H1 (cell line): ENCODE data around the gene GID4. TPM values are rescaled to one million over a fixed set of nuclear protein-coding genes. Genes with fewer than 3 reads are reported as not detected.

Experiments used
- CTCF ChIA-PET: fragments of 300-600 bp; sonication (Branson Sonifier 250); formaldehyde crosslinking; loops from one replicate; lab custom pipeline; 2021; ENCODE audit not compliant: partially characterized antibody; lab: Charles Lee
- POLR2A ChIA-PET: fragments of 300-600 bp; sonication (Branson Sonifier 250); formaldehyde crosslinking; loops from one replicate; lab custom pipeline; 2021; ENCODE audit warnings: inconsistent platforms; ENCODE audit not compliant: partially characterized antibody; lab: Charles Lee
- DNase-seq, 2 experiments: peaks; one replicate each; pipeline versions ENCODE4 v3.0.0 to v3.0.0-alpha.2; 2010 to 2022; ENCODE audit warnings: low spot score in 2 of 2, low read depth in 1 of 2, mixed read lengths in 1 of 2
- FAIRE-seq: peaks from 2 replicates; lab custom pipeline; 2011; peaks lifted over from hg19 to GRCh38; lab: Jason Lieb, UNC
- H2AFZ ChIP-seq: 2 replicates; pipeline ENCODE4 v1.8.1; 2012; ENCODE audit warnings: low read length, inconsistent platforms
- H2AK5ac ChIP-seq: 2 replicates; pipeline ENCODE4 v1.6.1; 2013; ENCODE audit warnings: low read depth, low read length
- H2BK120ac ChIP-seq: replicated peaks from 2 replicates; pipeline ENCODE3; 2013; ENCODE audit warnings: low read depth, low read length, inconsistent platforms
- H2BK12ac ChIP-seq: 2 replicates; pipeline ENCODE4 v1.6.1; 2013; ENCODE audit warnings: low read depth, low read length
- H2BK15ac ChIP-seq: 2 replicates; pipeline ENCODE4 v1.6.1; 2013; ENCODE audit warnings: low read length
- H2BK20ac ChIP-seq: 2 replicates; pipeline ENCODE4 v1.6.1; 2013; ENCODE audit warnings: low read length
- H2BK5ac ChIP-seq: 2 replicates; pipeline ENCODE4 v1.6.1; 2013; ENCODE audit warnings: low read depth, low read length
- H3K14ac ChIP-seq: 2 replicates; pipeline ENCODE4 v1.6.1; 2013; ENCODE audit warnings: inconsistent platforms; ENCODE audit not compliant: insufficient read length
- H3K18ac ChIP-seq: 2 replicates; pipeline ENCODE4 v1.6.1; 2013; ENCODE audit warnings: low read length; ENCODE audit errors: extremely low read depth
- H3K23ac ChIP-seq: 2 replicates; pipeline ENCODE4 v1.6.1; 2013; ENCODE audit warnings: inconsistent platforms; ENCODE audit not compliant: insufficient read length
- H3K23me2 ChIP-seq: 2 replicates; pipeline ENCODE4 v1.6.1; 2013; ENCODE audit warnings: low read depth, low read length
- H3K27ac ChIP-seq: 2 replicates; pipeline ENCODE4 v1.6.1; 2011; ENCODE audit warnings: low read depth, low read length, inconsistent platforms
- H3K27me3 ChIP-seq, 4 experiments: replicated peaks in 1 of 4; 1 replicate in 1 of 4; 2 replicates in 3 of 4; pipeline versions ENCODE4 v1.6.1 to v1.8.1; 2011 to 2013; ENCODE audit warnings: low read length in 3 of 4, mild to moderate bottlenecking in 3 of 4, inconsistent platforms in 2 of 4, mixed read lengths in 2 of 4, moderate library complexity in 1 of 4; ENCODE audit not compliant: control insufficient read depth in 3 of 4, insufficient read depth in 3 of 4; ENCODE audit errors: extremely low read depth in 1 of 4
- H3K36me3 ChIP-seq, 4 experiments: 2 replicates each; pipeline versions ENCODE4 v1.6.1 to v1.8.1; 2011 to 2013; ENCODE audit warnings: mild to moderate bottlenecking in 4 of 4, low read length in 3 of 4, moderate library complexity in 2 of 4, control low read depth in 1 of 4, inconsistent platforms in 1 of 4; ENCODE audit not compliant: insufficient read depth in 4 of 4, control insufficient read depth in 2 of 4
- H3K4ac ChIP-seq: replicated peaks from 2 replicates; pipeline ENCODE3; 2013; ENCODE audit warnings: low read length, low read depth, mixed read lengths, inconsistent platforms; ENCODE audit not compliant: insufficient read length
- H3K4me1 ChIP-seq, 4 experiments: replicated peaks in 1 of 4; 1 replicate in 1 of 4; 2 replicates in 3 of 4; pipeline versions ENCODE4 v1.6.1 to v1.8.1; 2011 to 2013; ENCODE audit warnings: low read length in 3 of 4, inconsistent platforms in 2 of 4, mixed read lengths in 1 of 4; ENCODE audit not compliant: insufficient read depth in 4 of 4, control insufficient read depth in 3 of 4
- H3K4me2 ChIP-seq, 2 experiments: 2 replicates each; pipeline versions ENCODE4 v1.6.1 to v1.8.1; 2011 to 2013; ENCODE audit warnings: low read depth in 2 of 2, low read length in 2 of 2, control low read depth in 1 of 2, inconsistent platforms in 1 of 2, mild to moderate bottlenecking in 1 of 2; ENCODE audit not compliant: insufficient read depth in 1 of 2
- H3K4me3 ChIP-seq, 4 experiments: fragments of 200-600, 300-600 bp in 1 of 4; sonication (generic), shearing (Covaris generic), sonication (Bioruptor Twin) in 1 of 4; 2 replicates each; pipeline versions ENCODE4 v1.5.1 to v1.8.1; 2011 to 2016; ENCODE audit warnings: low read length in 4 of 4, low read depth in 3 of 4, control low read depth in 2 of 4, inconsistent platforms in 2 of 4, mild to moderate bottlenecking in 2 of 4, mixed read lengths in 1 of 4, moderate library complexity in 1 of 4; ENCODE audit not compliant: insufficient read depth in 2 of 4; ENCODE audit errors: extremely low read depth in 1 of 4
- H3K56ac ChIP-seq: replicated peaks from 2 replicates; pipeline ENCODE3; 2013; ENCODE audit warnings: low read depth, mild to moderate bottlenecking, mixed read lengths, low read length, inconsistent platforms; ENCODE audit not compliant: insufficient read length
- H3K79me1 ChIP-seq: 2 replicates; pipeline ENCODE4 v1.6.1; 2013; ENCODE audit warnings: low read depth, low read length, control low read depth
- H3K79me2 ChIP-seq, 2 experiments: 2 replicates each; pipeline versions ENCODE4 v1.6.1 to v1.8.1; 2012 to 2013; ENCODE audit warnings: low read length in 2 of 2, mild to moderate bottlenecking in 2 of 2, inconsistent platforms in 1 of 2; ENCODE audit not compliant: insufficient read depth in 2 of 2, control insufficient read depth in 1 of 2
- H3K9ac ChIP-seq, 4 experiments: replicated peaks in 1 of 4; 1 replicate in 1 of 4; 2 replicates in 3 of 4; pipeline versions ENCODE4 v1.6.1 to v1.8.1; 2011 to 2013; ENCODE audit warnings: low read depth in 3 of 4, low read length in 3 of 4, control low read depth in 2 of 4, mild to moderate bottlenecking in 2 of 4, moderate library complexity in 2 of 4, inconsistent platforms in 1 of 4; ENCODE audit errors: extremely low read depth in 1 of 4
- H3K9me3 ChIP-seq, 2 experiments: 2 replicates each; pipeline versions ENCODE4 v1.6.1 to v1.8.1; 2012 to 2013; ENCODE audit warnings: mild to moderate bottlenecking in 2 of 2, moderate library complexity in 2 of 2, control low read depth in 1 of 2, inconsistent platforms in 1 of 2, low read depth in 1 of 2, low read length in 1 of 2, mixed read lengths in 1 of 2; ENCODE audit not compliant: insufficient read depth in 2 of 2
- H4K20me1 ChIP-seq, 2 experiments: replicated peaks in 1 of 2; 2 replicates each; pipeline versions ENCODE3 to v1.8.1; 2011 to 2013; ENCODE audit warnings: inconsistent platforms in 2 of 2, low read length in 2 of 2, mild to moderate bottlenecking in 1 of 2; ENCODE audit not compliant: insufficient read depth in 2 of 2, control insufficient read depth in 1 of 2
- H4K5ac ChIP-seq: 2 replicates; pipeline ENCODE4 v1.6.1; 2013; ENCODE audit warnings: low read length, low read depth, mixed read lengths, inconsistent platforms; ENCODE audit not compliant: insufficient read length
- H4K8ac ChIP-seq: 2 replicates; pipeline ENCODE4 v1.8.0; 2013; ENCODE audit warnings: mild to moderate bottlenecking, moderate library complexity, low read length, inconsistent platforms; ENCODE audit not compliant: insufficient read depth; ENCODE audit errors: extremely low read depth
- H4K91ac ChIP-seq: replicated peaks from 2 replicates; pipeline ENCODE3; 2013; ENCODE audit warnings: low read length, mixed read lengths, inconsistent platforms; ENCODE audit not compliant: insufficient read length
- ASH2L ChIP-seq: fragments of 200-600, 300-600 bp; sonication (generic); IDR thresholded peaks from one replicate; pipeline ENCODE4 v1.7.1; 2017; ENCODE audit warnings: low read length
- EP300 ChIP-seq, 2 experiments: IDR thresholded peaks; 1 replicate in 1 of 2; 2 replicates in 1 of 2; pipeline ENCODE4 v1.6.1; 2011 to 2012; ENCODE audit warnings: low read depth in 2 of 2, low read length in 2 of 2, mild to moderate bottlenecking in 2 of 2, borderline replicate concordance in 1 of 2, inconsistent platforms in 1 of 2, moderate library complexity in 1 of 2
- HDAC6 ChIP-seq: IDR thresholded peaks from one replicate; pipeline ENCODE4 v1.7.1; 2012; ENCODE audit warnings: low read depth, mild to moderate bottlenecking, inconsistent platforms, low read length, moderate library complexity
- SIN3A ChIP-seq, 2 experiments: IDR thresholded peaks in 1 of 2; conservative IDR thresholded peaks in 1 of 2; 2 replicates each; pipeline ENCODE4 v1.6.1; 2011 to 2012; ENCODE audit warnings: low read length in 2 of 2, improper control_type of control experiment in 1 of 2, low read depth in 1 of 2, mild to moderate bottlenecking in 1 of 2
- SIX5 ChIP-seq: IDR thresholded peaks from 2 replicates; pipeline ENCODE4 v1.6.1; 2011; ENCODE audit warnings: mild to moderate bottlenecking, low read depth, low read length
- TAF7 ChIP-seq: optimal IDR thresholded peaks from 2 replicates; pipeline ENCODE3; 2011; ENCODE audit warnings: low read depth, mild to moderate bottlenecking, inconsistent platforms, low read length, moderate library complexity, borderline replicate concordance
- polyA plus RNA-seq, 7 experiments: library from polyadenylated mRNA; depleted of rRNA in 3 of 7; stranded (reverse) in 5 of 7; unstranded in 2 of 7; fragments of >200 nt in 5 of 7; fragments of 200-250 nt in 2 of 7; gene quantifications; 1 replicate in 5 of 7; 2 replicates in 1 of 7; 4 replicates in 1 of 7; pipeline versions ENCODE4 v1.2.1 to v1.2.3, GENCODE V29; 2011 to 2013; ENCODE audit warnings: missing spikeins in 2 of 7, mixed read lengths in 2 of 7
- total RNA-seq: library from RNA; stranded (reverse); fragmentation: NEBNext Ultra II Directional; extraction: Animal tissue kit (Norgen Biotek cat#: 25700); gene quantifications from 2 replicates; pipeline ENCODE4 v1.2.1, GENCODE V29; 2021
- TF ChIP-seq, protein P1 (sequence below): IDR thresholded peaks from 2 replicates; pipeline ENCODE4 v1.6.1; 2012; ENCODE audit warnings: low read length, inconsistent platforms

The GID4 gene
- total and polyA plus RNA-seq, 2 of the 8 experiments (the other 6 are each of a cell fraction or from before 2014, with no cell fraction given): 5.6 to 15.0 TPM

DNA sequence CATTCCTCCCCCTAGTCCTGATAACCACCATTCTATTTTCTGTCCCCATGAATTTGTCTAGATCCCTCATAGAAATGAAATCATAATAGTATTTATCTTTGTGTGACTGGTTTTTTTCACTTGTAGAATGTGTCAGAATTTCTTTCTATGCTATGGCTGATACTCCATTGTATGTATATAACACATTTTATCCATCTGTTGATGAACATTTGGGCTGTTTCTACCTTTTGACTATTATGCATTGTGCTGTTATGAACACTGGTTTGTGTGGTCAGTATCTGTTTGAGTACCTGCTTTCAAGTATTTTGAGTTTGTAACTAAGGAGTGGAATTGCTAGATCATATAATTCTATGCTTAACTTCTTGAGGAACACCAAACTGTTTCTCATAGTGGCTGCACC lies 32.5 kb downstream of the GID4 start:
- ChIA-PET CTCF (interaction anchor here (1.3 kb wide), 1 partner anchor 36 kb away, joined by 3 read pairs; no protein-coding TSS in a partner anchor), POLR2A (interaction anchor here (1.7 to 2.0 kb wide), 2 partner anchors 8 to 18 kb away, joined by 4 to 6 read pairs; no protein-coding TSS in a partner anchor)
- Histone ChIP-seq H3K79me1 (no peaks in the 10 kb centered on the region), H3K23me2 (no peaks in the 10 kb centered on the region; the same call in 1 of the 2 replicates), H4K20me1 (no peaks in the 10 kb centered on the region), H3K4me2 (no peak overlapping the region), H3K27ac (no peak overlapping the region), H2BK15ac (no peak overlapping the region), H3K23ac (no peak overlapping the region), H4K91ac (no peak overlapping the region), H3K9me3 (no peaks in the 10 kb centered on the region), H2BK120ac (no peak overlapping the region), H3K27me3 (no peaks in the 10 kb centered on the region), H3K9ac (no peak overlapping the region), H3K18ac (no peak overlapping the region), H4K5ac (no peak overlapping the region), H2AFZ (no peak overlapping the region), H2BK12ac (no peak overlapping the region), H3K4me1 (peaks cover 0 to 4% (median 0%) of the 10 kb centered on the region in 4 experiments; a peak in 1 of 7 replicates), H4K8ac (no peak overlapping the region), H3K56ac (no peak overlapping the region), H3K36me3 (no peaks in the 10 kb centered on the region), H3K79me2 (no peaks in the 10 kb centered on the region), H3K14ac (no peak overlapping the region), H3K4ac (no peak overlapping the region), H2AK5ac (no peak overlapping the region), H2BK5ac (no peak overlapping the region), H2BK20ac (no peak overlapping the region), H3K4me3 (no peak overlapping the region)
- no peak for DNase-seq
- no peak for FAIRE-seq
- TF ChIP-seq ASH2L (no peak), SIN3A (conservative IDR thresholded peaks at IDR 0.05 in 1 of 2, IDR thresholded peaks at IDR 0.05 in 1 of 2; ENCODE audit: low read depth in 1 of 2, low read length in 2 of 2) (no peak), HDAC6 (no peak), TAF7 (no peak), SIX5 (no peak), EP300 (IDR thresholded peaks at IDR 0.05; ENCODE audit: borderline replicate concordance in 1 of 2, low read depth in 2 of 2, low read length in 2 of 2) (no peak)
- TF ChIP-seq, protein P1, sequence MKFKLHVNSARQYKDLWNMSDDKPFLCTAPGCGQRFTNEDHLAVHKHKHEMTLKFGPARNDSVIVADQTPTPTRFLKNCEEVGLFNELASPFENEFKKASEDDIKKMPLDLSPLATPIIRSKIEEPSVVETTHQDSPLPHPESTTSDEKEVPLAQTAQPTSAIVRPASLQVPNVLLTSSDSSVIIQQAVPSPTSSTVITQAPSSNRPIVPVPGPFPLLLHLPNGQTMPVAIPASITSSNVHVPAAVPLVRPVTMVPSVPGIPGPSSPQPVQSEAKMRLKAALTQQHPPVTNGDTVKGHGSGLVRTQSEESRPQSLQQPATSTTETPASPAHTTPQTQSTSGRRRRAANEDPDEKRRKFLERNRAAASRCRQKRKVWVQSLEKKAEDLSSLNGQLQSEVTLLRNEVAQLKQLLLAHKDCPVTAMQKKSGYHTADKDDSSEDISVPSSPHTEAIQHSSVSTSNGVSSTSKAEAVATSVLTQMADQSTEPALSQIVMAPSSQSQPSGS: no peak
- TF ChIP-seq, all 59 proteins: peak for 0
